Frontal cortex (tissue), 4 donors: Measurements from ENCODE around the gene YPEL2. TPM values are rescaled to one million over a fixed set of nuclear protein-coding genes. Genes with fewer than 3 reads are reported as not detected.
"Not testable (repeated sequence)": the region's sequence is repeated elsewhere in the genome, so short reads cannot be mapped to it uniquely, and the experiment has no call there.

Source experiments
- DNase-seq, 2 donors: peaks; one replicate each; pipeline ENCODE4 v3.0.0; 2012; ENCODE audit warnings: low spot score in 2 of 2
- FAIRE-seq: peaks from 2 replicates; lab custom pipeline; 2012; peaks lifted over from hg19 to GRCh38; lab: Jason Lieb, UNC
- total RNA-seq: library from RNA; depleted of rRNA; stranded (reverse); fragments of >200 nt; gene quantifications from one replicate; pipeline ENCODE4 v1.2.3, GENCODE V29; 2014
- donor health status: control.
- donor health status: control.
- donor health status: control.

Gene YPEL2, protein sequence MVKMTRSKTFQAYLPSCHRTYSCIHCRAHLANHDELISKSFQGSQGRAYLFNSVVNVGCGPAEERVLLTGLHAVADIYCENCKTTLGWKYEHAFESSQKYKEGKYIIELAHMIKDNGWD
- total RNA-seq: 12.6 TPM

DNA sequence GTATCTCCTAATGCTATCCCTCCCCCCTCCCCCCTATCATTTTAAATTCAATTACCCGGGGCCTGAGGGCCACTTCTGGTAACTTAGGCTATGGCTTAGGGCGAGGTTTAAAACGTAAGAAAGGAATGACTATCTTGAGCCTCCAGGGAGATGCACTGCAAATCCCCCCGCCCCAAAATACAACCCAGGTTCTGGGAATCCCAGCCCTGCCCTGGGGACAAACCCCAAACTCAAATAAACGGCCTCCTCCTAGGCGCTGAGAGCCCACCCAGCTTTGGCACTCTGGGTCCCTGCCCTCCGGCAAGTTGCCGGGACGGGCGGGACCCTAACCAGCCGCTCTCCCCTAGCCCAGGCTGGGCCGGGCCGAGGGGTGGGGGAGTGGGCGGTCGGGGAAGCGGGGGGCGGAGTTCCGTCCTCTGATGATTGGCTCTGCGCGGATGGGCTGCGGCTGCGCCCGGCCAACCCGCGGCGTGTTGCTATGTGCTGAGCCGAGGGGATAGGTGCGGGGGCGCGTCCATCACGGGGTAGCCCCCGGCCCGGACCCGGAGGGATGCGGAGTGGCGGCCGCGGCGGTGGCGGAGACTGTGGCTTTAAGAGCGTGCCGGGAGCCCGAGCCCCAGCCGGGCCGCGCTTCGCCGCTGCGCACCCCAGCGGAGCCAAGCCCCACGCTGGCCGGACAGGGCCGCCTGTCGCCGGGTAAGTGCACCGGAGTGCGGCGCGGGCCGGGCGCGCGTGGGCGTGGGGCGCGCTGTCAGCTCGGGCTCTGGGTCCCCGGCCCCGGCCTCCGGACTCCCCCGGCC, at the start of gene YPEL2:
TSS of gene YPEL2 (plus strand) at position 527 of the 800 bp plus-strand sequence. CDS start 21,755 bp downstream, outside the sequence.
- DNase-seq (peak; percentile 96), FAIRE-seq (no peak)

DNA sequence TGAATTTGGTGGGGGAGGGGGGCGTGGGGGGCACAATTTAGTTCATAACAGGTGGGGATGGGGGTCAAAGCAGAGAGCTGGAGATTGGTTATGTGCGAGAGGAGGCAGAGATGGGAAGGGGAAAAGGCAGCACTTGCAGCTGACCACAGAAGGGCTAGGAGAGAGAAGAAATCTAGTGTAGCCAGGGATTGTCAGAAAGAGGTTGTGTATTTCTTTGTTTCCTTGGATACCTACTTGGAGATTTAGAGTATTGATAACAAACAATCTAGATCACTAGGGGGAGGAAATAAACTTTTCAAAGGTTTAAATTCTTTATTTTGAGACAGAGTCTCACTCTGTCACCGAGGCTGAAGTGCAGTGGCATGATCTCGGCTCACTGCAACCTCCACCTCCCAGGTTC, 47.1 kb upstream of the YPEL2 start:
- FAIRE-seq (no peak), DNase-seq (no peak)

DNA sequence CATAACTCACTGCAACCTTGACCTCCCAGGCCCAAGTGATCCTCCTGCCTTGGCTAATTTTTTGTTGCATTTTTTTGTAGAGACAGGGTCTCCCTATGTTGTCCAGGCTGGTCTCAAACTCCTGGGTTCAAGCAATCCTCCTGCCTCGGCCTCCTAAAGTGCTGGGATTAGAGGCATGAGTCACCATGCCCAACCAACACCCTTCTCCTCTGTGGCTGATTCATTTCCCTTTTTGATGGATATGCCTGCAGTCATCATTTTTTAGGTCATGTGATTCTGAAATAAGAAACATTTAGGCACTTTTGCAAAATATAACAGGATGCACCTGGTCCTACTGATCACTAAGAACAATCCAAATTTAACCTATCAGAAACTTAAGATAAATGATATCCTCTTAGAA, 44.0 kb upstream of the YPEL2 start:
- DNase-seq (no peak), FAIRE-seq (no peak)

DNA sequence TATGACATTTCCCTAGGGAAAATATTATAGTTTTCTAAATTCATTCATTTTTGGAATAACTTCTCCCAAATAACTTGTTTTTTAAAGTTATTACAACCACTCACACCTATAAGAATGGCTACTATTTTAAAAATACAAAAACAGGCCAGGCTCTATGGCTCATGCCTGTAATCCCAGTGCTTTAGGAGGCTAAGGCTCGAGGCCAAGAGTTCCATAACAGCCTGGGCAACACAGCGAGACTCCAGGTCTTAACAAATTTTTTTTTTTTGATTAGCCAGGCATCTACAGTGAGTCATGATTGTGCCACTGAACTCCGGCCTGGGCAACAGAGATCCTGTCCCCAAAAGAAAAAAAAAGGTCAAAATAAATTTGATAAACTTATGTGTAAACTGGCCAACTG, 43.6 kb upstream of the YPEL2 start:
- FAIRE-seq: no peak

DNA sequence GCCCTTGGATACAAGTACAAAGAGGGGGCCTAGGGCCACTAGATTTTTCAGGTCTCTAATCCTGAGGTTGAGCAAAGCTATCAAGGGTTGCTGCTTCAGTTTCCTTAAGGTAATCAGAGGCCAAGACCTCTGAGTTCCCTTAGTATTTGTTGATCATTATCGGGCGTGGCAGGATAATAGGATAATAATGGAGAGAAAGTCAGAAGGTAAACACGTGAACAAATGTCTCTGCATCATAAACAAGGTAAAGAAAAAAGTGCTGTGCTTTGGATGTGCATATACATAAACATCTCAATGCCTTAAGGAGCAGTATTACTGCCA, 41.5 kb upstream of the YPEL2 start:
- DNase-seq (no peak), FAIRE-seq (no peak)

More for the DNA sequence above, 43.6 kb upstream of the YPEL2 start:
- DNase-seq: no peak

DNA sequence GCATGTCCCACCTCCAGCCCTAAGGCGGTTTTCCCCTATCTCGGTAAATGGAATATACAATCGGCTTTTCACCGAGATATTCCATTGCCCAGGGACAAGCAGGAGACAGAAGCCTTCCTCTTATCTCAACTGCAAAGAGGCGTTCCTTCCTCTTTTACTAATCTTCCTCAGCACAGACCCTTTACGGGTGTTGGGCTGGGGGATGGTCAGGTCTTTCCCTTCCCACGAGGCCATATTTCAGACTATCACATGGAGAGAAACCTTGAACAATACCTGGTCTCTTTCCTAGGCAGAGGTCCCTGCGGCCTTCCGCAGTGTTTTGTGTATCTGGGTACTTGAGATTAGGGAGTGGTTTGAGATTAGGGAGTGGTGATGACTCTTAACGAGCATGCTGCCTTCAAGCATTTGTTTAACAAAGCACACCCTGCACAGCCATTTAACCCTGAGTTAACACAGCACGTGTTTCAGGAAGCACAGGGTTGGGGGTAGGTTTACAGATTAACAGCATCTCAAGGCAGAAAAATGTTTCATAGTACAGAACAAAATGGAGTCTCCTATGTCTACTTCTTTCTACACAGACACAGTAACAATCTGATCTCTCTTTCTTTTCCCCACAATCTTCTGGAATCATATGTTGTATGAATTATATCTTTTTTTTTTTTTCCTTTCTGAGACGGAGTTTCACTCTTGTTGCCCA, 41.0 kb upstream of the YPEL2 start:
- FAIRE-seq, DNase-seq: not testable (repeated sequence)

DNA sequence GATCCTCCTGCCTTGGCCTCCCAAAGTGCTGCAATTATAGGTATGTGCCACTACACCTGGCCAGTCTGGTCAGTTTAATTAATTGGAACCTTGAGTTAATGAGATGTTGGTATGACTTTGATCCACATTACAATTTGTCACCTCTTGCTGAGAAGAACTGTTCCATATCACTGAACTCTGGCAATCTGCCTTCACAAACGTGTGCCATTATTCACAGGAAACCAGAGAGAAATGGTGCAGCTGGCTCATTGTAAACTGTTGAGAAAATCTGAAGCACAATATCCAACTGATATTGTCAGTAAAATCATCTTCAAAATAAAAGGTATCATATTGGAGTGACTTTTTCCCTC, 39.3 kb upstream of the YPEL2 start:
- FAIRE-seq (no peak), DNase-seq (no peak)

DNA sequence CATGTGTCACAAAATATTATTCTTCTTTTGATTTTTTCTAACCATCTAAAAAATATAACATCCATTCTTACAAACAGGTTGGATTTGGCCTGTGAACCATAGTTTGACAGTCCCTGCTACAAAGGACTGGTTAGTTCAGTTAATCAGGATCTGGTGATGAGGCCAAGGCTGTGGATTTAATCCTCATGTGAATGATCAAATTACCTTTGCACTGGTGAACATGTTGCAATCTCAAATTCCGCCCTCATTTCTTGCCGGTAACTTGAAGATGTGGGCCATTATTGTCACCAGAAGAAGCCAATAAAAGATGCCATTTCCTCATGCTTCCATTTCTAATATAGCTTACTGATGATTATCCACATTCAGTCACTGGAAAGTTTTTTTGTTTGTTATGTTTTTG, 35.3 kb upstream of the YPEL2 start:
- no peak for FAIRE-seq

DNA sequence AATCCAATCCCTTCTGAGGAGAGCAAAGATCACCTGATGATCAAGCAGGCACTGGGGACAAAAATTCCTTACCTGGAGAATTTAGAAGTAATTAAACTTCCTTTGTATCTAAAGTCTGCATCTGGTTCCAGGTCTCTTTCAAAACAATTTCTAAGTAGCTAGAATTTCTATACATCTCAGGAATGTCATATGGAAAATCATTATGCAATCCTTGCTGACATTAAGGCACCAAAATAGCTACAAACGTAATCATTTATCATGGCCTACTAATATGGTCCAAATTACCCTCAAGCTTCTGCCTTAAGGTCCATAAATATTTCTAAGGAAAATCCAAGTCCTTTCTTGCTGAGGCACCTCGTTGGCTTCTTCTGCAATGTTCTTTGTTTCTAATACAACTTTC, 32.9 kb upstream of the YPEL2 start:
- no peak for DNase-seq
- FAIRE-seq: no peak

More for the DNA sequence above, 35.3 kb upstream of the YPEL2 start:
- no peak for DNase-seq

DNA sequence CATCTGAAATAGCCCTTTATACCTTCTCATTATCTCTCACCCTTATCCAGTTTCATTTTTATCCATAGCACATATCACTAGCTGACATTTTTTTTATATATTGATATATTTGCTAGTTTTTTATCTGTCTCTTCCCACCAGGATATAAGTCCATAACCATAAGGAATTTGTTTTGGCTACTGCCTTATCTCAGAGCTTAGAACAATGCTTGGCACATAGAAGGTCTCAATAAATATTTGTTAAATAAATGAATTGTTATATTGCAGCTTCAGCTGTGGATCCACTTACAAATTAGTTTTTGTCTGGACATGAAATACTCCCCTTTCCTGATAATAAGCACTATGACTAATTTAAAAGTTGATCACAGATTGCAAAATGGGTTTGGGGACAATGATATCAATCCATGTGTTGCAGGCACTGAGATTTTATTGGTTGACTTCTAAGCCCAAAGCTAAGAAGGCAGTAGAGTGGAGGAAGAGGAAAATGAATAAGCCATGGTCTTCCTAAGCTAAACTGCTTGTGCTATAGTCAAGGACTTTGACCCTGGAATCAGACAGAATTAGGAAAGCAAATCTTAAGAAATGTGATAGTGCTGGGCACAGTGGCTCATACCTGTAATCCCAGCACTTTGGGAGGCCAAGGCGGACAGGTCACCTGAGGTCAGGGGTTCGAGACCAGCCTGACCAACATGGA, 31.9 kb upstream of the YPEL2 start:
- FAIRE-seq (no peak), DNase-seq (no peak)

DNA sequence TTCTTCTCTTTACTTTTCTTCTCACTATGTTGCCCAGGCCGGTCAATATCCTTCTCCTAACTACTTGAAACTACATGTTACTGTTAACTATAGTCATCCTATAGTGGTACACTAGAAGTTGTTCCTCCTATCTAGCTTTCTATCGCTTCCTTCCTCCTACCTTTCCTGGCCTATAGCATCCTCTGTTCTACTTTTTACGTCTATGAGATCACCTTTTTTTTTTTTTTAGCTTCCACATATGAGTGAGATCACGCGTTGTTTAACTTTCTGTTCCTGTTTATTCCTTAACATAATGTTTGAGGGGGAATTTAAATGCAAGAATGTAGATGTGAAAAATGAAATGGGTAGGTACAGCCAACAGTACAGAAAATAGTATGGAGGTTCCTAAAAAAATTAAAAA, 30.5 kb upstream of the YPEL2 start:
- no peak for FAIRE-seq

DNA sequence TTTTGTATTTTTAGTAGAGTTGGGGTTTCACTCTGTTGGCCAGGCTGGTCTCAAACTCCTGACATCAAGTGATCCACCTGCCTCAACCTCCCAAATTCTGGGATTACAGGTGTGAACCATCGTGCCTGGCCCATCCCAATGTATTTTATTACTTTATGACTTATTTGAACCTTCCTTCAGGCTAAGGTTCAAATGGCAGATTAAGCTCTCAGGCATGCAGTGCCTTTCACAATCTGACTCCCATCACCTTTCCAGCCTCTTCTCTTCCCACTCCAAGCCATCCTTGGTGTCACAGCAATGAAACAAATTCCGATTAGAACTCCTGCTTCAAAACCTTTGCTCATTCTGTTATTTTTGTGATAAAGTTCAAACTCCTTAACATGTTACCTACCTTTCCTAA, 26.6 kb upstream of the YPEL2 start:
- no peak for FAIRE-seq
- DNase-seq: no peak

More for the DNA sequence above, 30.5 kb upstream of the YPEL2 start:
- DNase-seq: no peak

DNA sequence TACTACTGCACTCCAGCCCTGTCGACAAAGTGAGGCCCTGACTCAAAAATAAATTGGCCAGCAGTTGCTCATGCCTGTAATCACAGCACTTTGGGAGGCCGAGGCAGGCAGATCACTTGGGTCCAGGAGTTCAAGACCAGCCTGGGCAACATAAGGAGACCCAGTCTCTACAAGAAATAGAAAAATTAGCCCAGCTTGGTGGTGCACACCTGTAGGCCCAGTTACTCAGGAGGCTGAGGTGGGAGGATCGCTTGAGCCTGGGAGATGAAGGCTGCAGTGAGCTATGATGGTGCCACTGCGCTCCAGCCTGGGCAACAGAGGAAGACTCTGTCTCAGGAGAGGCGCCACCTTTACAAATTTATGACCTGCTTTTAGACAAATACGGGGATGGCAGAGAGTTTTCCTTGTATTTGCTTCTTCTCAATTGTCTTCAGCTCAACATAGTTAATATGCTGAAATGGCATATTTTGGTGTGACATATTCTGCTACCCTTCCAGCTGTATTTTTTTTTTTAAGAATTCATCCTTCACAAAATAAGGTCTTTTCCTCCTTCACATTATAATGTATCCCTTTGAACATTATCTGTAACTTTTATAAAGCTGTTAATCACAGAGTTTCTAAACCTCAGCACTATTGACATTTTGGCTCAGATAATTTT, 21.1 kb upstream of the YPEL2 start:
- DNase-seq (no peak), FAIRE-seq (no peak)

DNA sequence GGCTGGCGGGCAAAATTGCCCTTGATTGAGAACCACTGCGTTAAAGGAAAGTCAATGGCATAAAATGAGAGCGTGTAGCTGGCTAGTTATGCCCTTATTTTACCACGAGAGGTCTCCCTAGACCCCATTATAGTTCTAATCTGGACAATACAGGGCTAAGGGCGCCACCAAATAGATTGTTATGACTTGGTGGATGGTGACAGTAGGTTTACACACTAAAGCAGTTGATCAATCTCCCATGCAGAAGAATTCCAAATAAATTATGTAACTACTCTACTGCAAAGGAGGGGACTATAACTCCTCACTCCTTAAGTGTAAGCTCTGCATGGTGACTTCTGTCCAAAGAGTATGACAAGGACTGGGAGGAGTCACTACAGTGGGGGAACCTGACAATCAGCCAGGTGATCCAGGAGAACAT, 20.4 kb upstream of the YPEL2 start:
- no peak for FAIRE-seq

DNA sequence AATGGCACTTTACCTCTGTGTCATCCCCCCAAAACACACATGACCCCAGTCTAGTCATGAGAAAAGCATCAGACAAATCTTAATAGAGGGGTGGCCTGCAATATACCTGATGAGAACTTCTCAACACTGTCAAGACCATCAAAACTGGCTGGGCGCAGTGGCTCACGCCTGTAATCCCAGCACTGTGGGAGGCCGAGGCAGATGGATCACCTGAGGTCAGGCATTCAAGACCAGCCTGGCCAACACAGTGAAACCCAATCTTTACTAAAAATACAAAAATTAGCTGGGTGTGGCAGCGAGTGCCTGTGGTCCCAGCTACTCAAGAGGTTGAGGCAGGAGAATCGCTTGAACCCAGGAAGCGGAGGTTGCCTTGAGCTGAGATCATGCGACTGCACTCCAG, 19.9 kb upstream of the YPEL2 start:
- not testable (repeated sequence) for DNase-seq, FAIRE-seq

More for the DNA sequence above, 20.4 kb upstream of the YPEL2 start:
- peak; percentile 58 to 70 for DNase-seq

DNA sequence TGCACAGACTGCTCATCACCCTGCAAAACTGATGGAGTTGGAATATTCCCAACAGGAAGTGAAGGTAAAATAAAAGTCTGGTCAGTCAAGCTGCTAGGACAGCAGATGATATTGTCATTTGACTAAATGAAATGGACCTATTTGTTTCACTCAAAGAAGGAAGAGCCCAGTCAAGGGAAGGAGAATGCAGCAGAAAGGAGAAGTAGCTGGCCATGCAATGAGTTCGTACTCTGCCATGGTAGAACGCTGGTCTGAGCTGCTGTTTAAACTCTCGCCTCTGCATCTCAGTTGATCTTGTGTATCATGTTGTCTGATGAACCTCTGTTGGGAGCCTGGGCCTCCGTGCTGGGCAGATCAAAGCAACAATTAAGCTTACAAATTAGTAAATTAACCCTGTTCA, 15.6 kb upstream of the YPEL2 start:
- no peak for DNase-seq
- FAIRE-seq: no peak

DNA sequence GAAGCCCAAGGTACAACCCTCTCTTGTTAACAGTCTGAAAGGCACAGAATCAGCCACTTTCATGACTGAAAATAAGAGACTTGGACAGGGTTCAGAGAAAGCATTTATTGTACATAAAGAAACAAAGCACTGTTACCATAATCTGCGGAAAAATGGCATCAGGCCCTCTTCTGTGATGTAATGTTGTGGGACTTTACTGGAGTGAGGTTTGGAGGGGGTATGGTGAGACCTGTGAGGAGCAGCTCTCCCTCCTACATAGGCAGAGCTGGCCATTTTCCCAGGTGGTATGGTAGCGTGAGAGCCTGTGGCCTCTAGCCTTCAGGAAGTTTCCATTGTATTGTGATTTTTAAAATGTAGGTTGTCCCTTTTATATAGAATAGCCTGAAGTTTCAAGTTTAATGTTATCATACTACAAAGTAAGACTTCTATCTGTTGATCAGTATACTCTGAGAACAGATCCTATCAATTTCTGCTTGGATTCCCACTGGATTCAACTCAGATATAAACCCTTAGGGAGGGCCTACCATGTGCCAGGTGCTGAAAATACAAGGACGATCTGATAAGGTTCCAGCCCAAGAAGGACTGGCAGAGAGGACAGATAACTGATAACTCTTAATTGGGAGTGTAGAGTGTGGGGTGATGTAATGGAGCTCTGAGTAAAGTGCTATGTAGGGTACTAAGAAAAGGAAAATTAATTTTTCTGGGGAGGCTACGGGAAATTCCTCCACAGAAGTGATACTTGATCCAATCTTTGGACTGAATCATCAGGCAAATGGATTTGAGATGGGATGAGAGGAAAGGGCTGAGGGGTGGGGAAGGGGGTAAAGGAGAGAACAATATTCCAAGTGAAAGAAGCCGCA, 4.1 kb upstream of the YPEL2 start:
- no peak for DNase-seq
- no peak for FAIRE-seq

DNA sequence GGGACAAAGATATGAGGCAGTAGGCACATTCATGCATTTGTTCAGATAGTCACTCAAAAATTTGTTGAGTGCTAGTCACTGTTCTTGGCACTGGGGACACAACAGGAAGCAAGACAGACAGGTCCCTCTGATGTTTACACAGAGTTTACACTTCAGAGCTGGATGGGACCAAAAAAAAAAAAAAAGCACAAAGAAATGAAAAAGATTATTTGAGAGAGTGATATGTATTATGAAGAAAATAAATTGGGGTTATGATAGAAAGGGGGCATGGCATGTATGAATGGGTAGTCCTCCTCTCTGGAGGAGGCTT, 3.5 kb upstream of the YPEL2 start:
- no peak for DNase-seq
- FAIRE-seq: no peak

DNA sequence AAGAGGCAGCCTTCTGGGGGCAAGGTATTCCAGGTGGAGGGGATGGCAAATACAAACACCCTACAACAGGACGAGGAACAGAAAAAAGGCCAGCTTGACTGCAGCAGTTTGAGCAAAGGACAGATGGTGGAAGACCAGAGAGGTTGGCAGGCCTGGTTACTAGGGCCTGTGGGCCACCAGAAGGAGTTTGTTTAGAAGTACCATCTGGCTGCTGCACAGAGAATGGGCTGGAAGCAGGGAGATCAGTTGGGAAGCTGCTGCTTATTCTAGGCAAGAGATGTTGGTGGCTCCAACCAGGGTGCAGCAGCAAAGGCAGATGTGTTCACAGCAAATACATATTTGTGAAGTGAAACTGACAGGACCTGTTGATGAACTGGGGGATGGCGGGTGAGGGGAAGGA, 2.9 kb upstream of the YPEL2 start:
- FAIRE-seq (no peak), DNase-seq (no peak)
